HG02885 (cell line): ENCODE results near the gene HMGCS2.
"Not testable (repeated sequence)": the region's sequence is repeated elsewhere in the genome, so short reads cannot be mapped to it uniquely, and the experiment has no call there.

Experiments
- ATAC-seq: cut with Tn5 transposase; IDR thresholded peaks from one replicate; pipeline ENCODE4 v1.9.1; 2021; ENCODE audit warnings: mild to moderate bottlenecking; ENCODE audit not compliant: unreplicated experiment, poor library complexity

HMGCS2 gene

GRCh38 chr1:119790451-119791198, 21.9 kb upstream of the HMGCS2 start:
- ATAC-seq = no peak

- ATAC-seq = no peak
These were observed 19.1 kb upstream of the HMGCS2 start for GRCh38 chr1:119787776-119788175.

GRCh38 chr1:119786473-119787050, 17.9 kb upstream of the HMGCS2 start:
- not testable (repeated sequence) for ATAC-seq

GRCh38 chr1:119786046-119786445, 17.3 kb upstream of the HMGCS2 start:
- not testable (repeated sequence) for ATAC-seq

GRCh38 chr1:119784191-119784781, 15.6 kb upstream of the HMGCS2 start:
- no peak for ATAC-seq

- no peak for ATAC-seq
These were observed 14.9 kb upstream of the HMGCS2 start for GRCh38 chr1:119783354-119784185.

GRCh38 chr1:119782631-119783325, 14.1 kb upstream of the HMGCS2 start:
- ATAC-seq = no peak

- ATAC-seq = no peak
These were observed 12.9 kb upstream of the HMGCS2 start for GRCh38 chr1:119781434-119782210.

- no peak for ATAC-seq
These were observed 11.2 kb upstream of the HMGCS2 start for GRCh38 chr1:119779869-119780356.

- no peak for ATAC-seq
These were observed 10.3 kb upstream of the HMGCS2 start for GRCh38 chr1:119778886-119779560.

GRCh38 chr1:119778359-119778758, 9.7 kb upstream of the HMGCS2 start:
- ATAC-seq = no peak

GRCh38 chr1:119774746-119775490, 6.2 kb upstream of the HMGCS2 start:
- ATAC-seq = no peak

- ATAC-seq = no peak
These were observed 5.1 kb upstream of the HMGCS2 start for GRCh38 chr1:119773711-119774241.

GRCh38 chr1:119772298-119772697, 3.6 kb upstream of the HMGCS2 start:
- ATAC-seq = no peak

GRCh38 chr1:119771770-119772169, 3.1 kb upstream of the HMGCS2 start:
- ATAC-seq = no peak

- no peak for ATAC-seq
These were observed 2.3 kb upstream of the HMGCS2 start for GRCh38 chr1:119771016-119771415.

- ATAC-seq = no peak
These were observed 1.2 kb downstream of the HMGCS2 start for GRCh38 chr1:119767486-119767885.

GRCh38 chr1:119766374-119766794, 2.3 kb downstream of the HMGCS2 start:
- ATAC-seq = no peak
